ENCODE data around the gene IFNGR2. TPM values are rescaled to one million over a fixed set of nuclear protein-coding genes. Genes with fewer than 3 reads are reported as not detected.

Gene IFNGR2
- total RNA-seq, 1 donor from 2014 or later = 34.6 TPM

DNA sequence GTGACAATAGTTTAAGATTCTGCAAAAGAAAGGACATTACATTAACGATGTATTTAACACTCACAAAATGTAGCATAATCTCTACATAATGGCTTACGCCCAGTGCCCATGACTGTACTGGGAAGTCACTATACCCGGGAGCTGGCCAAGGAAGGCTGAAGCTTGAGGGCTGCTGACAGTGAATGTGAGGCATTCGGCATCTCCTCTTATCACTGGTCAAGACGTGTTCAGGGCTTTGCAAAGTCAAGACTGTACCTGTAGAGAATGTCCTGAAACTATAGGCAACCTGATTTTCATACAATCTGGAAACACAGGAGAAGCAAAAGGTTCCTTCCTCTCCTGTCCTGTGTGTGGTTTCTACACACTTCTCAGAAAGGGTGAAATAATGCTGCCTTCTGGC, 12.7 kb upstream of the IFNGR2 start:
- no peaks in the 10 kb centered on the region for H3K4me1 ChIP-seq
- H3K27me3 ChIP-seq (ENCODE audit: low read depth) = no peaks in the 10 kb centered on the region
- no peak overlapping the region for H3K4me3 ChIP-seq
- no peak overlapping the region for H3K27ac ChIP-seq (replicated peaks)
- intact Hi-C loops (cut with micrococcal nuclease) = no loop called here
- no peak for DNase-seq
- TF ChIP-seq CTCF (IDR thresholded peaks at IDR 0.05; ENCODE audit: borderline replicate concordance) = no peak
- no peaks in the 10 kb centered on the region for H3K36me3 ChIP-seq
- H3K9me3 ChIP-seq (replicated peaks) = no peaks in the 10 kb centered on the region

DNA sequence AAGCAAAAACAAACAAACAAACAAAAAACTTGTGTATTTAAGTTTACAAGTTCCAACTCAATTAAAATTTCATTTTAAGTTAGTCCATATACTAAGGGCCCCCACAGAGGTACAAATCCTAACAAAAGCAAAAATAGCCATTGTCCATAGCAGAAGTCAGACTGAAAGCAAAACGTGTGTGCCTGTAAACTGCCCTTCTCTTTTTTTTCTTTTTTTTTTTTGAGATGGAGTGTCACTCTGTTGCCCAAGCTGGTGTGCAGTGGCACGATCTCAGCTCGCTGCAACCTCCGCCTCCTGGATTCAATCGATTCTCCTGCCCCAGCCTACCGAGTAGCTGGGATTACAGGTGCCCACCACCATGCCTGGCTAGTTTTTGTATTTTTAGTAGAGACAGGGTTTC, 11.6 kb upstream of the IFNGR2 start:
- no peaks in the 10 kb centered on the region for H3K9me3 ChIP-seq (replicated peaks)
- no peak for DNase-seq
- no peaks in the 10 kb centered on the region for H3K27me3 ChIP-seq (ENCODE audit: low read depth)
- H3K27ac ChIP-seq (replicated peaks) = no peak overlapping the region
- intact Hi-C loops (cut with micrococcal nuclease) = no loop called here
- H3K4me3 ChIP-seq = no peak overlapping the region
- TF ChIP-seq CTCF (IDR thresholded peaks at IDR 0.05; ENCODE audit: borderline replicate concordance) = no peak
- no peaks in the 10 kb centered on the region for H3K36me3 ChIP-seq
- peaks cover 8% of the 10 kb centered on the region for H3K4me1 ChIP-seq

- TF ChIP-seq CTCF (IDR thresholded peaks at IDR 0.05; ENCODE audit: borderline replicate concordance) = no peak
- Histone ChIP-seq H3K9me3 (replicated peaks) (no peaks in the 10 kb centered on the region), H3K27me3 (ENCODE audit: low read depth) (no peaks in the 10 kb centered on the region), H3K4me3 (no peak overlapping the region), H3K4me1 (peaks cover 9% of the 10 kb centered on the region), H3K27ac (replicated peaks) (no peak overlapping the region), H3K36me3 (no peaks in the 10 kb centered on the region)
- intact Hi-C loops (cut with micrococcal nuclease) = no loop called here
- no peak for DNase-seq
These were observed 10.8 kb upstream of the IFNGR2 start for GRCh38 chr21:33392284-33392985.

GRCh38 chr21:33393348-33393747, 9.9 kb upstream of the IFNGR2 start:
- no peak overlapping the region for H3K4me3 ChIP-seq
- H3K9me3 ChIP-seq (replicated peaks) = no peaks in the 10 kb centered on the region
- H3K36me3 ChIP-seq = no peaks in the 10 kb centered on the region
- TF ChIP-seq CTCF (IDR thresholded peaks at IDR 0.05; ENCODE audit: borderline replicate concordance) = no peak
- DNase-seq = no peak
- intact Hi-C loops (cut with micrococcal nuclease) = no loop called here
- peak overlapping the region; percentile 27 for H3K27ac ChIP-seq (replicated peaks)
- H3K27me3 ChIP-seq (ENCODE audit: low read depth) = no peaks in the 10 kb centered on the region
- peaks cover 9% of the 10 kb centered on the region for H3K4me1 ChIP-seq

- no peak overlapping the region for H3K27ac ChIP-seq (replicated peaks)
- intact Hi-C loops (cut with micrococcal nuclease) = no loop called here
These were observed 9.0 kb upstream of the IFNGR2 start for GRCh38 chr21:33394260-33394659.

More at GRCh38 chr21:33394260-33394659, 9.0 kb upstream of the IFNGR2 start:
- Histone ChIP-seq H3K9me3 (replicated peaks) (no peaks in the 10 kb centered on the region), H3K4me3 (no peak overlapping the region), H3K36me3 (no peaks in the 10 kb centered on the region), H3K4me1 (peaks cover 9% of the 10 kb centered on the region), H3K27me3 (ENCODE audit: low read depth) (no peaks in the 10 kb centered on the region)
- no peak for DNase-seq
- no peak for TF ChIP-seq CTCF (IDR thresholded peaks at IDR 0.05; ENCODE audit: borderline replicate concordance)

Data from left ventricle myocardium inferior (tissue), 1 donor.